GM19372 (cell line): ENCODE measurements around the gene SSR2.

ENCODE experiments used
- ATAC-seq: cut with Tn5 transposase; IDR thresholded peaks from one replicate; pipeline ENCODE4 v1.9.1; 2021; ENCODE audit warnings: mild to moderate bottlenecking, low read depth, moderate library complexity; ENCODE audit not compliant: unreplicated experiment

Gene SSR2

GRCh38 chr1:156020293-156021092 lies at the start of gene SSR2:
SSR2 (minus strand) TSS chr1:156020951; CDS start chr1:156020167, 784 bp downstream.
- peak; percentile 97 for ATAC-seq

GRCh38 chr1:156070548-156070947 lies 49.8 kb upstream of the SSR2 start:
- ATAC-seq = no peak

GRCh38 chr1:156069490-156070455 lies 49.0 kb upstream of the SSR2 start:
- ATAC-seq = no peak

GRCh38 chr1:156067262-156067661 lies 46.5 kb upstream of the SSR2 start:
- ATAC-seq = no peak

- no peak for ATAC-seq
Measured at GRCh38 chr1:156065871-156066270, 45.1 kb upstream of the SSR2 start.

GRCh38 chr1:156065212-156065611 lies 44.5 kb upstream of the SSR2 start:
- ATAC-seq = no peak

GRCh38 chr1:156064615-156065014 lies 43.9 kb upstream of the SSR2 start:
- no peak for ATAC-seq

GRCh38 chr1:156063997-156064285 lies 43.2 kb upstream of the SSR2 start:
- no peak for ATAC-seq

- no peak for ATAC-seq
Measured at GRCh38 chr1:156062189-156062588, 41.4 kb upstream of the SSR2 start.

- ATAC-seq = no peak
Measured at GRCh38 chr1:156060937-156061636, 40.3 kb upstream of the SSR2 start, which contains the start of gene RAB25. RAB25 (plus strand) TSS chr1:156061160; CDS start chr1:156061401, 241 bp downstream.

- no peak for ATAC-seq
Measured at GRCh38 chr1:156056326-156056849, 35.6 kb upstream of the SSR2 start.

GRCh38 chr1:156055281-156056048 lies 34.7 kb upstream of the SSR2 start:
- no peak for ATAC-seq

GRCh38 chr1:156054500-156055280 lies 33.9 kb upstream of the SSR2 start, which contains the start of gene LAMTOR2:
LAMTOR2 (plus strand) TSS chr1:156054782; CDS start chr1:156054890, 108 bp downstream.
- ATAC-seq = peak; percentile 52

- ATAC-seq = peak; percentile 52
Measured at GRCh38 chr1:156053768-156054499, 33.2 kb upstream of the SSR2 start, which contains the start of gene UBQLN4. UBQLN4 (minus strand) TSS chr1:156053798; CDS start chr1:156053701, 97 bp downstream.

- ATAC-seq = no peak
Measured at GRCh38 chr1:156052862-156053767, 32.4 kb upstream of the SSR2 start.

- no peak for ATAC-seq
Measured at GRCh38 chr1:156051011-156051725, 30.4 kb upstream of the SSR2 start.
